HG02938 (cell line): ENCODE measurements around the gene SMAD3.
"Not testable (repeated sequence)": the region's sequence is repeated elsewhere in the genome, so short reads cannot be mapped to it uniquely, and the experiment has no call there.

ENCODE experiments used
- ATAC-seq: cut with Tn5 transposase; IDR thresholded peaks from one replicate; pipeline ENCODE4 v1.9.1; 2021; ENCODE audit warnings: mild to moderate bottlenecking, moderate library complexity; ENCODE audit not compliant: unreplicated experiment

The SMAD3 gene

GRCh38 chr15:67107014-67107812 lies 41.8 kb downstream of the SMAD3 start:
- ATAC-seq = no peak

- no peak for ATAC-seq
These were observed 42.9 kb downstream of the SMAD3 start for GRCh38 chr15:67108122-67108961.

GRCh38 chr15:67109141-67110034 lies 44.0 kb downstream of the SMAD3 start:
- no peak for ATAC-seq

- peak; percentile 53 for ATAC-seq
These were observed 45.0 kb downstream of the SMAD3 start for GRCh38 chr15:67110361-67110781.

- ATAC-seq = no peak
These were observed 45.8 kb downstream of the SMAD3 start for GRCh38 chr15:67110958-67111864.

- ATAC-seq = no peak
These were observed 48.6 kb downstream of the SMAD3 start for GRCh38 chr15:67114046-67114445.

- ATAC-seq = no peak
These were observed 49.6 kb downstream of the SMAD3 start for GRCh38 chr15:67114846-67115585.

GRCh38 chr15:67115586-67115969 lies 50.2 kb downstream of the SMAD3 start:
- ATAC-seq = no peak

GRCh38 chr15:67116742-67117141 lies 51.3 kb downstream of the SMAD3 start:
- ATAC-seq = no peak

- no peak for ATAC-seq
These were observed 52.0 kb downstream of the SMAD3 start for GRCh38 chr15:67117370-67117769.

GRCh38 chr15:67118808-67119207 lies 53.4 kb downstream of the SMAD3 start:
- ATAC-seq = no peak

- no peak for ATAC-seq
These were observed 53.9 kb downstream of the SMAD3 start for GRCh38 chr15:67119238-67119846.

- no peak for ATAC-seq
These were observed 54.8 kb downstream of the SMAD3 start for GRCh38 chr15:67120009-67120838.

GRCh38 chr15:67120839-67121643 lies 55.6 kb downstream of the SMAD3 start:
- no peak for ATAC-seq

GRCh38 chr15:67121644-67122605 lies 56.5 kb downstream of the SMAD3 start:
- no peak for ATAC-seq

- ATAC-seq = not testable (repeated sequence)
These were observed 57.4 kb downstream of the SMAD3 start for GRCh38 chr15:67122816-67123215.
